ENCODE measurements around the gene GOSR2.

The GOSR2 gene

GRCh38 chr17:46922804-46923635 lies at the start of gene GOSR2:
Gene GOSR2 (plus strand): TSS chr17:46923160. CDS start chr17:46923193, 33 bp downstream.
- peak; percentile 80 for DNase-seq

- DNase-seq: no peak
These were observed 48.9 kb upstream of the GOSR2 start for GRCh38 chr17:46873941-46874645.

GRCh38 chr17:46874906-46875305 lies 48.1 kb upstream of the GOSR2 start:
- DNase-seq: no peak

GRCh38 chr17:46875849-46876352 lies 47.1 kb upstream of the GOSR2 start:
- DNase-seq: no peak

GRCh38 chr17:46876353-46876887 lies 46.5 kb upstream of the GOSR2 start:
- no peak for DNase-seq

- no peak for DNase-seq
These were observed 46.0 kb upstream of the GOSR2 start for GRCh38 chr17:46876926-46877325.

- DNase-seq: no peak
These were observed 45.5 kb upstream of the GOSR2 start for GRCh38 chr17:46877466-46877865.

- DNase-seq: no peak
These were observed 44.9 kb upstream of the GOSR2 start for GRCh38 chr17:46878055-46878454.

GRCh38 chr17:46879101-46879500 lies 43.9 kb upstream of the GOSR2 start:
- no peak for DNase-seq

- DNase-seq: no peak
These were observed 41.9 kb upstream of the GOSR2 start for GRCh38 chr17:46881015-46881414.

GRCh38 chr17:46882666-46883065 lies 40.3 kb upstream of the GOSR2 start:
- DNase-seq: no peak

GRCh38 chr17:46883871-46884520 lies 39.0 kb upstream of the GOSR2 start:
- no peak for DNase-seq

GRCh38 chr17:46884552-46884951 lies 38.4 kb upstream of the GOSR2 start:
- DNase-seq: no peak

- DNase-seq: no peak
These were observed 37.3 kb upstream of the GOSR2 start for GRCh38 chr17:46885415-46886309.

- no peak for DNase-seq
These were observed 36.7 kb upstream of the GOSR2 start for GRCh38 chr17:46886310-46886663.

- DNase-seq: no peak
These were observed 35.2 kb upstream of the GOSR2 start for GRCh38 chr17:46887717-46888116.

GRCh38 chr17:46888727-46889126 lies 34.2 kb upstream of the GOSR2 start:
- no peak for DNase-seq

GRCh38 chr17:46889519-46889918 lies 33.4 kb upstream of the GOSR2 start:
- no peak for DNase-seq

GRCh38 chr17:46889992-46890564 lies 32.9 kb upstream of the GOSR2 start:
- no peak for DNase-seq

GRCh38 chr17:46890638-46891037 lies 32.3 kb upstream of the GOSR2 start:
- DNase-seq: no peak

GRCh38 chr17:46892192-46892703 lies 30.7 kb upstream of the GOSR2 start:
- DNase-seq: no peak

- DNase-seq: no peak
These were observed 28.9 kb upstream of the GOSR2 start for GRCh38 chr17:46894024-46894423.

Measured in NK-92 treated with Interleukin-12 subunit alpha and Interleukin-12 subunit beta, amount 100 ng/mL, for 24 hours (cell line).